Aorta (tissue), 5 donors: ENCODE data around the gene AUTS2. TPM values are rescaled to one million over a fixed set of nuclear protein-coding genes. Genes with fewer than 3 reads are reported as not detected.

ENCODE experiments used
- ATAC-seq: fragments of 200-7000 bp; cut with Tn5 transposase; one replicate; pipeline ENCODE4 v1.9.1; 2022; ENCODE audit warnings: moderate library complexity; ENCODE audit not compliant: low FRiP score
- DNase-seq, 2 donors: peaks; one replicate each; pipeline ENCODE4 v3.0.0-alpha.2; 2020
- H3K27ac ChIP-seq, 2 donors: one replicate each; pipeline ENCODE4 v1.5.1; 2013; ENCODE audit warnings: low read length in 2 of 2, mild to moderate bottlenecking in 2 of 2, moderate library complexity in 2 of 2, control low read depth in 1 of 2, inconsistent platforms in 1 of 2, low read depth in 1 of 2
- H3K27me3 ChIP-seq, 2 donors: one replicate each; pipeline ENCODE4 v1.6.1; 2013; ENCODE audit warnings: control low read depth in 1 of 2, low read length in 1 of 2, mild to moderate bottlenecking in 1 of 2, moderate library complexity in 1 of 2; ENCODE audit not compliant: insufficient read depth in 2 of 2, control insufficient read depth in 1 of 2
- H3K36me3 ChIP-seq, 2 donors: one replicate each; pipeline ENCODE4 v1.6.1; 2013; ENCODE audit warnings: control low read depth in 1 of 2, low read length in 1 of 2, mild to moderate bottlenecking in 1 of 2; ENCODE audit not compliant: insufficient read depth in 2 of 2, control insufficient read depth in 1 of 2
- H3K4me1 ChIP-seq, 2 donors: one replicate each; pipeline ENCODE4 v1.6.1; 2013; ENCODE audit warnings: low read length in 2 of 2, control low read depth in 1 of 2, mild to moderate bottlenecking in 1 of 2, moderate library complexity in 1 of 2; ENCODE audit not compliant: insufficient read depth in 2 of 2, control insufficient read depth in 1 of 2
- H3K4me3 ChIP-seq, 2 donors: one replicate each; pipeline ENCODE4 v1.5.1; 2013; ENCODE audit warnings: low read length in 2 of 2, control low read depth in 1 of 2, mild to moderate bottlenecking in 1 of 2
- H3K9me3 ChIP-seq: one replicate; pipeline ENCODE4 v1.6.1; 2013; ENCODE audit warnings: mild to moderate bottlenecking, low read length; ENCODE audit not compliant: control insufficient read depth
- WGBS, 2 donors: extraction: QIAGEN DNeasy Blood & Tissue Kit; methylation state at CpG; one replicate each; pipeline ENCODE4 v1.1.7; 2013; 5-methylcytosine and 5-hydroxymethylcytosine counted together
- intact Hi-C, 2 donors: fragments of 100-400 bp; cut with DNase I; formaldehyde crosslinking; loops; one replicate each; pipeline versions ENCODE4 v1.14.2 to v1.15.0; 2022
- polyA plus RNA-seq, 2 donors: library from polyadenylated mRNA; stranded (reverse); fragments of 200-250 nt; gene quantifications; one replicate each; pipeline ENCODE4 v1.2.3, GENCODE V29; 2013
- total RNA-seq, 2 donors: library from RNA; stranded (reverse); fragmentation: NEBNext Ultra II Directional; extraction: Animal tissue kit (Norgen Biotek cat#: 25700); gene quantifications; one replicate each; pipeline ENCODE4 v1.2.1, GENCODE V29; 2021
- donor health status: healthy with polysubstance abuse.
- donor health status: Bipolar disorder and iron deficiency.
- donor health status: DM: no; HTN: no; CAD: no.
- donor health status: DM: no; HTN: no; CAD: no.
- donor health status: DM: yes; HTN: yes; CAD: no.

AUTS2 gene
- total and polyA plus RNA-seq, 4 donors, result 3.9 to 102 (median 57.0) TPM

- H3K27ac ChIP-seq, result no peak overlapping the region
- H3K4me3 ChIP-seq, result no peak overlapping the region
- no peaks in the 10 kb centered on the region for H3K27me3 ChIP-seq
- H3K36me3 ChIP-seq, result no peaks in the 10 kb centered on the region
- no peak for DNase-seq
- H3K9me3 ChIP-seq, result peaks cover 2% of the 10 kb centered on the region
- intact Hi-C loops, result no loop called here
- 48 to 64% methylated on average over 1 of the region's 1 CpG for whole genome bisulfite sequencing, 2 donors
- no peak for ATAC-seq
- no peaks in the 10 kb centered on the region for H3K4me1 ChIP-seq
These were observed 224.1 kb downstream of the AUTS2 start for GRCh38 chr7:69822386-69822785.

DNA sequence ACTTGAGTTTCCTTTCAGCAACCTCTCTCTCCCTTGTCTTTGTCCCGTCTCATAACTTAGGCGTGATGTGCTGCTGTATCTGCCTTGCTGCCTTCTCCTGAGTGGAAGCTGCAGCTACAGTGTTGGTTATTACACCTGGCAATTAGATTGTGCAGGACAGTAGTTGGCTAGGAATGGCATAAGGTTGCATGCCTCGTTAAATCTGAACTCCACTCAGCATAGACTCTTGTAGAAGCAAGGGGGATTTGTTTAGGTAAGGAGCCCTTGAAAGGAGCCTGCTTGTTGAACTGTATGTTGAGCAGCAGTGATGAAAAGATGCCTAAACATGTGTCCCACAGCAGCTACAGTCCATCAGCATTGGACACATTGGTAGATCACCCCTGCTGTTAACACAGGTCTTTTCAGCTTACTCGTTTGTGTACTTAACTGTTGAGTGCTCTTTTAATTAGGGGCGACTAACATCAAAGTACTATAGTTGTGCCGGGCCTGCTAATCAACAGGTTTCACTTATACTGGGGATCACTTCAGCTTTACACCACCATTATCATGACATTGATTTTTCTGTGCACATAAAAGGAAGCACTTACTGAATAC, 225.0 kb downstream of the AUTS2 start:
- H3K27ac ChIP-seq, result no peak overlapping the region
- H3K4me1 ChIP-seq, result no peaks in the 10 kb centered on the region
- no peak overlapping the region for H3K4me3 ChIP-seq
- no peaks in the 10 kb centered on the region for H3K27me3 ChIP-seq
- intact Hi-C loops, result no loop called here
- DNase-seq (no peak), ATAC-seq (no peak)
- peaks cover 4% of the 10 kb centered on the region for H3K9me3 ChIP-seq
- WGBS, 2 donors, result 89 to 94% methylated on average over 6 of the region's 6 CpGs
- H3K36me3 ChIP-seq, result no peaks in the 10 kb centered on the region

- Histone ChIP-seq H3K27ac (no peak overlapping the region), H3K36me3 (no peaks in the 10 kb centered on the region), H3K27me3 (no peaks in the 10 kb centered on the region), H3K4me1 (no peaks in the 10 kb centered on the region), H3K9me3 (peaks cover 4% of the 10 kb centered on the region), H3K4me3 (no peak overlapping the region)
- 95% methylated on average over 7 of the region's 7 CpGs for WGBS, 2 donors
- ATAC-seq (no peak), DNase-seq (no peak)
- intact Hi-C loops, result no loop called here
These were observed 227.1 kb downstream of the AUTS2 start for GRCh38 chr7:69825113-69825972.

GRCh38 chr7:69826283-69826682, 228.0 kb downstream of the AUTS2 start:
- Histone ChIP-seq H3K36me3 (no peaks in the 10 kb centered on the region), H3K4me3 (no peak overlapping the region), H3K27me3 (no peaks in the 10 kb centered on the region), H3K27ac (no peak overlapping the region), H3K4me1 (no peaks in the 10 kb centered on the region), H3K9me3 (peaks cover 4% of the 10 kb centered on the region)
- DNase-seq (no peak), ATAC-seq (no peak)
- intact Hi-C loops, result no loop called here
- whole genome bisulfite sequencing, 2 donors, result 96% methylated on average over 3 of the region's 3 CpGs

GRCh38 chr7:69827140-69827539, 228.9 kb downstream of the AUTS2 start:
- 89 to 97% methylated on average over 4 of the region's 4 CpGs for WGBS, 2 donors
- Histone ChIP-seq H3K4me1 (no peaks in the 10 kb centered on the region), H3K9me3 (peaks cover 4% of the 10 kb centered on the region), H3K27ac (no peak overlapping the region), H3K27me3 (no peaks in the 10 kb centered on the region), H3K36me3 (no peaks in the 10 kb centered on the region), H3K4me3 (no peak overlapping the region)
- no peak for DNase-seq
- ATAC-seq, result no peak
- intact Hi-C loops, result no loop called here

- Histone ChIP-seq H3K4me1 (no peaks in the 10 kb centered on the region), H3K27me3 (no peaks in the 10 kb centered on the region), H3K4me3 (no peak overlapping the region), H3K36me3 (no peaks in the 10 kb centered on the region), H3K9me3 (peaks cover 4% of the 10 kb centered on the region), H3K27ac (no peak overlapping the region)
- no peak for ATAC-seq
- 42 to 62% methylated on average over 3 of the region's 3 CpGs for WGBS, 2 donors
- intact Hi-C loops, result no loop called here
- DNase-seq, result no peak
These were observed 229.3 kb downstream of the AUTS2 start for GRCh38 chr7:69827558-69827957.

GRCh38 chr7:69832356-69832755, 234.1 kb downstream of the AUTS2 start:
- no peak overlapping the region for H3K4me3 ChIP-seq
- 55 to 65% methylated on average over 2 of the region's 2 CpGs for WGBS, 2 donors
- ATAC-seq, result no peak
- no peaks in the 10 kb centered on the region for H3K4me1 ChIP-seq
- peaks cover 2% of the 10 kb centered on the region for H3K9me3 ChIP-seq
- H3K27ac ChIP-seq, result no peak overlapping the region
- H3K36me3 ChIP-seq, result no peaks in the 10 kb centered on the region
- no peaks in the 10 kb centered on the region for H3K27me3 ChIP-seq
- intact Hi-C loops, result no loop called here
- no peak for DNase-seq

DNA sequence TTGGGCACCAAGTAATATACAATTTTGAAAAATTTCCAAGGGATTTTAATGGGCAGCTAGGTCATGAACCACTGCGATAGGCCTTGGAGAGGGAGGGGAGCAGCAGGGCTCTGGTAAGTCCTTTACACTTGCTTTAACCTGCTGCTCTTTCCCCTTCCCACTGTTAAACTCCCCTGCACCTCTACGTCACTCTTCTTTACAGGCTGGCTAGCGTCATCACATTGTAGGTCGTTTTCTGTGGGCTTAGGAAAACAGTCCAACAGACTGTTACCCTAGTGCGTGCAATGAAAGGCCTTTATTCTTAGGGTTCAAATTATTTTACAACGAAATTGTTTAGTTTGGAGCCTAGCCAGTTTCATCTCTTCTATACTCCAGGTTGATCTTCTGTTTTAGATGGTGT, 235.7 kb downstream of the AUTS2 start:
- H3K4me1 ChIP-seq, result no peaks in the 10 kb centered on the region
- H3K27ac ChIP-seq, result no peak overlapping the region
- no peak overlapping the region for H3K4me3 ChIP-seq
- no peak for DNase-seq
- no peaks in the 10 kb centered on the region for H3K36me3 ChIP-seq
- intact Hi-C loops, result no loop called here
- no peaks in the 10 kb centered on the region for H3K9me3 ChIP-seq
- 78 to 83% methylated on average over 6 of the region's 6 CpGs for WGBS, 2 donors
- peaks cover 0 to 2% of the 10 kb centered on the region in 2 donors for H3K27me3 ChIP-seq
- ATAC-seq, result no peak

DNA sequence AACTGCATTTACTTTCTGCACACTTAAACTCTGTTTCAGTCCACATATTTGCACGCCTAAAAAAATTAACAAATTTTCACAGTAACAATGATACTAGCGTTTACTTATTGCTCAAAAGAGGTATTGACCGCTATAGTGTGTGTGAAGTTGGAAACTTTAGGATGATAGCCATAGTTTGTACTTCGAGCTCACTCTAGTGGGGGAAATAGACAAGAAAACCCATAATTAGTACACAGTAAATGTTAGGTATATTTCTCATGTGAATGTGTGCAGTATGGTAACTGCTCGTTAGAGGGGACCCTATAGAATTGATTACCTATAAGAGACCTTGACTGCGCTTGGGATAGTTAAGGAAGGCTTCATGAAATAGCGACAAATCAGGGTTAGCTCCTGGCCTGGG, 238.4 kb downstream of the AUTS2 start:
- H3K36me3 ChIP-seq, result no peaks in the 10 kb centered on the region
- DNase-seq, result no peak
- no peaks in the 10 kb centered on the region for H3K4me1 ChIP-seq
- 90% methylated on average over 7 of the region's 7 CpGs for WGBS, 2 donors
- H3K27ac ChIP-seq, result no peak overlapping the region
- no peaks in the 10 kb centered on the region for H3K9me3 ChIP-seq
- intact Hi-C loops, result no loop called here
- no peak overlapping the region for H3K4me3 ChIP-seq
- peaks cover 0 to 3% of the 10 kb centered on the region in 2 donors for H3K27me3 ChIP-seq
- no peak for ATAC-seq
